Stimulated activated CD4-positive, alpha-beta T cell treated with anti-CD3 and anti-CD28 coated beads, Interleukin-12 subunit alpha, Interleukin-12 subunit beta, amount 100 ng/mL, for 24 hours (primary cell): Measurements from ENCODE around the gene CNIH1.
"Not testable (repeated sequence)": the region's sequence is repeated elsewhere in the genome, so short reads cannot be mapped to it uniquely, and the experiment has no call there.

Experiments
- DNase-seq, 2 experiments: peaks; one replicate each; pipeline ENCODE4 v3.0.0-alpha.2; 2020; ENCODE audit warnings: low read depth in 2 of 2

CNIH1 gene

DNA sequence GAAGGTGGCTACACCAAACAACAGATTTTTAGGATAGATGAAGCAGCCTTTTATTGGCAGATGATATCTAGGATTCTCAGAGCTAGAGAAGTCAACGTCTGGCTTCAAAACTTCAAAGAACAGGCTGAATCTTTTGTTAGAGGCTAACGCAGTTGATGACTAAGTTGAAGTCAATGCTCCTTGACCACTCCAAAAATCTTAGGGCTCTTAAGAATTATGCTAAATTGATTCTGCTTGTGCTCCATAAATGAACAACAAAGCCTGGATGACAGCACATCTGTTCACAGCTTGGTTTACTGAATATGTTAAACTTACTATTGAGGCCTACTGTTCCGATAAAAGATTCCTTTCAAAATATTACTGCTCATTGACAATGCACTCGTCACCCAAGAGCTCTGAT, 57.3 kb downstream of the CNIH1 start:
- DNase-seq, result no peak

DNA sequence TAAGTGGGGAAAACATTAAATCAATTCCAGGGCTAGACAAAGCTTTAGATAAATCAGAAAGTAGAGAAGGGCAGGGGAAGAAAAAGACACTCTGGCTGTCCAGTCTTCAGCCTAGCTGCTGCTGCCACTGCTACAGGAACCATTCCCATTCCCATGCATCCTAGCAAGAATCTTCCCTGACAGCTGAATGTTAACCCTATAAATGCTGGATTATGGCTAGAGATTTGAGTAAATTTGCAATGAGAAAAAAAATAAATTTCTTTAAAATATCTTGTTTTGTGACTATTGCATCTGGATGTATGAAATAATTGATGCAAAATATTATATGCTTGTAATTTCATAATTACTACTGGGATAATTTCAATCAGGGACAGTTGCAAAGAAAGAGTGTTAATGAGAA, 59.4 kb downstream of the CNIH1 start:
- DNase-seq, result no peak

DNA sequence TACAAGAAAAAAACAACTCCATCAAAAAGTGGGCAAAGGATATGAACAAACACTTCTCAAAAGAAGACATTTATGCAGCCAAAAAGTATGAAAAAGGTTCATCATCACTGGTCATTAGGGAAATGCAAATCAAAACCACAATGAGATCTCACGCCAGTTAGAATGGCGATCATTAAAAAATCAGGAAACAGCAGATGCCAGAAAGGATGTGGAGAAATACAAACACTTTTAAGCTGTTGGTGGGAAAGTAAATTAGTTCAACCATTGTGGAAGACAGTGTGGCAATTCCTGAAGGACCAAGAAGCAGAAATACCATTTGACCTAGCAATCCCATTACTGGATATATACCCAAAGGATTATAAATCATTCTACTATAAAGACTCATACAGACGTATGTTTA, 60.6 kb downstream of the CNIH1 start:
- DNase-seq, result not testable (repeated sequence)

DNA sequence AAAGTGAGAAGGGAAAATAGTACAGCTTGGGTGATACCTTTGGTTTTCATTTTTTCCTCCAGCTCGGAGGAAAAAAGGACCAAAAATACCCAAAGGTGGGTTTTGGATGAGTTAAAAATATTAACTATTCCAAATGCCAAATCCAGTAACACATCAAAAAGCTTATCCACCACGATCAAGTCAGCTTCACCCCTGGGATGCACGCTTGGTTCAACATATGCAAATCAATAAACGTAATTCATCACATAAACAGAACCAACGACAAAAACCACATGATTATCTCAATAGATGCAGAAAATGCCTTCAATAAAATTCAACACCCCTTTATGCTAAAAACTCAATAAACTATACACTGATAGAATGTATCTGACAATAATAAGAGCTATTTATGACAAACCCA, 62.3 kb downstream of the CNIH1 start:
- DNase-seq, result not testable (repeated sequence)

DNA sequence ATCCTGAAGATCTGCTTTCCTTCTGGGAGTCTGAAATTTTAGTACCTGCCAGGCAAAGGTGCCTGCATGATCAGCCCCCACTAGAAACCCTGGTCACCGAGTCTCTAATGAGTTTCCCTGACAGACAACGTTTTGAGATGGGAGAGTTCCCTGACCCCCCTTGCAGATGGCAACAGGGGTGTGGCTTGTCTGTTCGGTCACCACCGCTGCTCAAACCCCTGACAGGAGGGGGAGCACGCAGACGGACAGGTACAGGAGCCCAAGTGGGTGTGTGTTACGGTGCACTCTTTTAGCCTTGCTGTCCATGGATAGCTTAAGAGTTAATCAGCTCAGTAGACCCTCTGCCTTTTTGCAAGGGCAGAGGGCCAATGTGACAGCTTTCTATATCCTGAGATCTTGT, 63.7 kb downstream of the CNIH1 start:
- DNase-seq, result no peak

DNA sequence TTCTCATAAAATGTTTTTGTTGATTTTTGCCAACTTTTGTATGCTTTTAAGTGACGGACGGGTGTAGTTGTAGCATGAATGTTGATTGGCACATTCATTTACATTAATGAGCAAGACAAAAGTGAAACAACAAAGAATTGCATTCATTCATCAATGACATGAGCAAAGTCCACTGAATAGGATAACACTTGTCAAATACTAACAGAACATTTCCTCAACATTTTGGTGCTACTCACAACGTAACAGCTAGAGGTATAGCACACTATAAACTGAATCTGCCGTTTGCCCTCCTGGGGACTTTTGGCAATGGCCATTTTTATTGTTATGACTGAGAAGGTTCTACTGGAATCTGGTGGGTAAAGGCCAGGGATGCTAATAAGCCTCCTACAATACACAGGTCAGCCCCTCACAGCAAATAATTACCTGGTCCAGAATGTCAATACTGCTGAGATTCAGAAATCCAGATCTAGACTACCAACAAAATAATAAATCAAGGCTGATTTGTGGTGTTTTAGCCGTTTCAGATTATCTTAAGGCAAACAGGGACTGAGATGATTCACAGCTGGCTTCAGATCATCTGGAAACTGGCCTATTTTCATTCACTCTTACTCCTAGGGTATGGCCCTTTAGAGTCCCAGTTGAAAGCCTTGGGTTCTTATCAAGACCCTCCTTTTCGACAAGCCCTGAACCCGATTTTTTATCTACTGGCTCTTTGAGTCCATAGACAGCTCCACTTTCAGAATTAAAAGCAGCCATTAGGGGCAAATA, 66.9 kb downstream of the CNIH1 start:
- DNase-seq, result no peak
